T-helper 22 cell (primary cell): ENCODE measurements around the gene DAW1.
A peak's percentile ranks its signal among the peaks of the same experiment; 100 is the strongest.

Experiments used
- DNase-seq: peaks from one replicate; pipeline ENCODE4 v3.0.0-alpha.2; 2020; ENCODE audit warnings: low read depth

The DAW1 gene

GRCh38 chr2:227862227-227862740 lies 9.1 kb upstream of the DAW1 start:
- DNase-seq: no peak

DNA sequence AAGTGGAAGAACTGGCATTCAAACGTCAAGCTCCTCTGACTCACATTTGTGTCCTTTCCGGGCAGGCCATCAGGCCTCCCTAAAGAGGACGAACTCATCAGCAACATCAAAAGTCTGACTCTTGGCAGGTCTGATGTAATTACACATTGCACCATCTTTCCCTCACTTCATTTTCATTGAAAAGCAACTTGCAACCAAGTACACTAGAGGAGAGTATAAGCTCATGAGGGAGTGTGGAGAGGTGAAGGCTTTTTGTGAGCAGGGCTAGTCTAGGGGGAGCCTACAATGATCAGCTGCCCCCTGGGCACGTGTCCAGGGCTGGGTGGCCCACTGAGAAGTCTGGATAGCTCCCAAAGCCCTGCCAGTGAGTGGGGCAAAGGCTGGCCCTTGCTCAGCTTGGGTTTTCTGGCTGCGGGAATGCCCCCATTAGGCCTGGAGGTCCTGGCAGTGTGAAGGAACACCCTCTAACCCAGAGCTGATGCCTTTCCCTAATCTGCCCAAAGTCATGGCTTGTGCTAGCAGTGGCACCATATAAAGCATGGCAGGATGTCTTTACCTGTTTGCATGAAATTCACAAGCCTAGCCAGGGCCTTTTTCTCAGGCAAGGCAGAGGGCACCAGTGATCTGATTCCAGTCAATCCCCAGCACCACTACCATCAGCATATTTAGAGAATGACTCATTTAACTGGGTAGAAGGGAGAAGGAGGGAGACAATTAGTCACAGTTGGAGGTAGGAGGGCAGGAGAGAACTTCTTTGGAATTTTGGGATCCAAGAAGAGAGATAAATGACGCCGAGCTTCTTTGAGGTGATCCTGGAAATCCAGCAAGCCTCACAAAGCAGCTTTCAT lies 8.5 kb upstream of the DAW1 start:
- DNase-seq: no peak

- DNase-seq: no peak
Measured at GRCh38 chr2:227864161-227864756, 7.2 kb upstream of the DAW1 start.

- DNase-seq: no peak
Measured at GRCh38 chr2:227865291-227865690, 6.1 kb upstream of the DAW1 start.

- no peak for DNase-seq
Measured at GRCh38 chr2:227867386-227867785, 4.0 kb upstream of the DAW1 start.

GRCh38 chr2:227870710-227871374 lies 589 bp upstream of the DAW1 start:
- DNase-seq: no peak

DNA sequence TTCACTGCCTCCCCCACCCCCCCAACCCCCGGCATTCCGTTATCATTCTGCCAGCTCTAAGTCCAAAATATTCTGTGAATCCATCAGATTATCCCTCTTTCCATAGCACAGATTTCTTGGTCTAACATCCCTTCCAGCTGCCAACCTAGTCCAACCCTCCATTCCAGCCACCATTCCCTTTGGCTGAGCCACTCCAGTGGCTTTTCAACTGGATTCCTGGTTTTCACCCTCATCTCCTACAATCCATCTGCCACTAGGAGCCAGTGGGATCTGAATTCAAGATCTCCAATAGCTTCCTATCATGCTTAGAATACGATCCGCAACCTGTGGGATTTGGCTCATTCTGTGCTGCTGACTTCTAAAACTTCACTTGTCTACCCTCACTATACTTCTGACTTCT lies 1.2 kb downstream of the DAW1 start:
- DNase-seq: no peak

GRCh38 chr2:227876300-227876801 lies 4.9 kb downstream of the DAW1 start:
- no peak for DNase-seq

DNA sequence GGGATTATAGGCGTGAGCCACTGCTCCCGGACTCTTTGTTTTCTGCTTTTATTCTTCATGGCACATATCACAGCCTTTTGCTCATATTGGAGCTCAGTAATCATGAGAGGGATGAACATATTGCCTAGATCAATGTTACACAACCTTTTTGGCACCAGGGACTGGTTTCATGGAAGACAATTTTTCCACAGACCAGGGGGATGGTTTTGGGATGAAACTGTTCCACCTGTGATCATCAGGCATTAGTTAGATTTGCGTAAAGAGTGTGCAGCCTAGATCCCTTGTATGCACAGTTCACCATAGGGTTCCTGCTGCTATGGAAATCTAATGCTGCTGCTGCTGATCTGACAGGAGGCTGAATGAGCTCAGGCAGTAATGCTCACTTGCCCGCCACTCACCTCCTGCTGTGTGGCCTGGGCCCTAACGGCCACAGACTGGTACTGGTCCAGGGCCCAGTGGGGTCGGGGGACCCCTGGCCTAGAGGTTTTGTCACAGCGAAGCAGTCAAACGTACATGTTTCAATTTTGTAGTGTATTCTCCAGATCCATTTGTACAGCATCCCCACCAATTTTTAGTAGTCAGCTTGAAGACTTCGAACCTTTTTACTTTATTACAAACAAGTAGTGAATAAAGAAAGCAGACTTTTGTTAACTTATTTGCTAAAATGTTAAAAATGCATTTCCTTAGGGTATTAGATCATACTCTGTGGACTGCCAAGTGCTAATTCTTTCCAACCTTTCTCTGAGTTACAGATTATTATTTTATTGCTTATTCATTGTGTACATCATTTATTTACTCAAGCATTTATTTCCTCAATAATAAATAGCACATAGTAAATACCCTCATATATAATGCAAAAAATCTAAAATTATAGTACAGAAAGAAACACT lies 6.2 kb downstream of the DAW1 start:
- DNase-seq: no peak

- no peak for DNase-seq
Measured at GRCh38 chr2:227880460-227880859, 9.0 kb downstream of the DAW1 start.

DNA sequence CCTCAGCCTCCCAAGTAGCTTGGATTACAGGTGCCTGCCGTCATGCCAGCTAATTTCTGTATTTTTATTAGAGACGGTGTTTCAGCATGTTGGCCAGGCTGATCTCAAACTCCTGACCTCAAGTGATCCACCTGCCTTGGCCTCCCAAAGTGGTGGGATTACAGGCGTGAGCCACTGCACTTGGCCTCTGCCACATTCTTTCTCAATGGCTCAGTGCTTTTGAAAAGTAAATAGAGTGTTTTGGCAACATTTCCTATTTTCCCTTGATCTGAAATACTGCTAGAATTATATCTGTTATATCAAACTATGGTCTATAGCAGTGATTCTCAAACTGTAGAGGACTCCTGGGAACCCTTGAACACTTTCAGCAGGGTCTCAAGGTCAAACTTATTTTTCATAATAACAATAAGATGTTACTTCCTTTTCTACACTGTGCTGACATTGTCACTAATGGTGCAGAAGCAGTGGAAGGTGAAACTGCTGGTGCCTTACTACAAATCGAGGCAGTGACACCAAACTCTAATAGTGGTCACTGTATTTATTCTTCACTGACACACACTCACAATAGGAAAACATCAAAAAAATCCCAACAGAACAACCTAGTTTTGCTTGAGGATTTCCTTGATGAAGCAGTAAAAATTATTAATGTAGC lies 10.6 kb downstream of the DAW1 start:
- no peak for DNase-seq

GRCh38 chr2:227884511-227884947 lies 13.1 kb downstream of the DAW1 start:
- DNase-seq: peak; percentile 16

GRCh38 chr2:227886149-227886548 lies 14.7 kb downstream of the DAW1 start:
- DNase-seq: no peak

- no peak for DNase-seq
Measured at GRCh38 chr2:227888289-227888688, 16.9 kb downstream of the DAW1 start.

DNA sequence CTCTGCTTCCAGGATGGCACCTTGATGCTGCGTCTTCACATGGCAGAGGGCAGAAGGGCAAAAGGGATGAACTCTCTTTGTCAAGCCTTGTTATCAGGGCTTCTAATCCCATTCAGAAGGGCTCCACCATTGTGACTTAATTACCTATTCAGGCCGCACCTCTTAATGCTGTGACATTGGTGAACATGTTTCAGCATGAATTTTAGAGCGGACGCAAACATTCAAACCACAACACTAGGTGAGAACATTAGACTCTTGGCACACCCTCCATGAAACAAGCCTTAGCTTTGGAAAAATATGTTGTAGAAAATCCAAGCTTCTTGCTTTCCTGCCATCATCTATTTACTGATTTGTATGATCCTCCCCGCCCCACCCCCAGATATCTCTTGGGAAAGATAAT lies 17.9 kb downstream of the DAW1 start:
- no peak for DNase-seq

DNA sequence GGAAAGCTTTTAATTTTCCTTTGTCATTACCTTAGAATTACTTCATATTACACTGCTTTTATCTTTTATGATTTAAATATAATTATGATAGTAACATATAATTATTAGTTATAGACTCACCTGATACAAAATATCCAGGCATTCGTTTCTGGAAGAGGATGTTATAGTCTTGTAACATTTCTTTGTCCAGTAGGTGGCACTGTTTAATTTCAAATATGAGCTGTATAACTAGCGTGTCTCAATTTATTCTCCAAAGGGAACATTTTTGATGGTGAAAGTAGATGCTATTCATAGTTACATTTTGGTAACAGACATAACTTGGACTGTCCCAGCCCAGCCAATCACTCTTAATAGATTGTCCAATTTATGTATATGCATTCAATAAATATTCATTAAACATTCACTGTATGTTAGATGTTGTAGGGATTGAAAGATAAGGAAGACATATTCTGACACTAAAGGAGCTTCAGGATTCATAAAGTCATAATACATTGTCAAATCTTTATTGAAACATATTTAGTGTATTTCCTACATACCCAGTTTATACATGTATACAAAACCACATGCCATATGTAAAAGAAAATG lies 19.2 kb downstream of the DAW1 start:
- DNase-seq: no peak

DNA sequence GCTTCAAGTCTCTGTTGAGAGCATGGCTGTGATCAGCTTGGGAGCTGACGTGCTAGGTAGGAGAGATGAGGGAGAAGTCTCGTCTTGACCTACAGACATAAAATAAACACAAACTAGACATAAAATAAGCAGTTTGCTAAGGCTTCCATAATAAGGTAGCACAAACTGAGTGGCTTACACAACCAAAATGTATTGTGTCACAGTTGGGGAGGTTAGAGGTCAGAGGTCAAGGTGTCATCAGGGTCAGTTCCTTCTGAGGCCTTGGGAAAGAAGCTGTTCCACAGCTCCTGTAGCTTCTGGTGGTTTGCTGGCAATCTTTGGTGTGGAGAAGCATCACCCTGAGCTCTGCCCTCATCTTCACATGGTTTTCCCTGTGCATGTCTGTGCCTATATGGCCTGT lies 20.2 kb downstream of the DAW1 start:
- DNase-seq: no peak

DNA sequence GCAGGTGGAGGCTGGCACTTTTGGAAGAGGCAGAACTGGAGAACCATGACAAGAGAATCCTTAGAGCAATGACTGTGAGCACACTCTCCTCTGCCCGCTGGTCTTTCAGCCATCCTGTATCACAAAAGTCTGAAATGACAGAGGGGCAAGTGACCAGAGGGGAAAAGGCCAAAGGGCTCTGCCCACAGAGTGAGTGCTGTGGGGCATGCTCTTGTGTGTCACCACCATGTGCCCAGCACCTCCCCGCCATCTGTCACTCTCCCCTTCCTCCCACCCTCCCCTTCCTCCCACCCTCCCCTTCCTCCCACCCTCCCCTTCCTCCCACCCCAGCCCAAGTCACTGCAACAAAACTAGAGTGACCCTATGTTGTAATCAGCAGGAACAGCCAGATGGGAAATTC lies 31.9 kb downstream of the DAW1 start:
- DNase-seq: no peak

GRCh38 chr2:227906991-227907390 lies 35.6 kb downstream of the DAW1 start:
- no peak for DNase-seq

DNA sequence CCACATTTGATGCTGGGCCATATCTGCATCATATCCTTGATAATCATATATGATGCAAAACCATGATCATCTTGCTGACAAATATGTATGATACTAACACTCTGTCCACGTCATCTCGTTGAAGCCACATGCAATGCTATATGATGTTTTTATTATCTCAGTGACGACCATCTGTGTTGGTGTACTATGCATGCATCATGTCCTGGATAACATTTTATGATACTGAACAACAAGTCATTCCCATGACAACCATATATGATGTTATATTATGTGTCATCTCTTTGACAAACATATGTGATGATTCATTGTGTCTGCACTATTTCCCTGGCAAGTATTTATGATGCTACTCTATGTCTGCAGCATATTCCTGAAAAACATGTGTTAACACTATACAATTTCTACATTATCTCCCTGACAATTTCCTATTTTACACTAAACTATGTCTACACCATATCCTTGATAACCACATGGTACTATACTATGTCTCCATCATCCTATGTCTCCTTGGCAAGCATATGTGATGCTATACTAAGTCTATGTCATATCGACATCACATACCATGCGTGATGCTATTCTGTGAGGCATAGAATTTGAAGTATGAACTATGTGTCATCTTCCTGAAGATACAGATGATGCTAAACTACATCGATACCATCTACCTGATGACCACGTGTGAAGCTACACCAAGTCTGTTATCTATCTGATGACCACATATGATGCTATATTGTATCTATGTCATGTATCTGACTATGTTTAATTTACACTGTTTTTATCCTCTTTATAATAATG lies 37.0 kb downstream of the DAW1 start:
- DNase-seq: no peak
